Hindlimb muscle (tissue), 1 donor: ENCODE measurements around the gene PRKCD. TPM values are rescaled to one million over a fixed set of nuclear protein-coding genes. Genes with fewer than 3 reads are reported as not detected.

Experiments
- DNase-seq: peaks from one replicate; pipeline ENCODE4 v3.0.0-alpha.2; 2013
- polyA plus RNA-seq: library from polyadenylated mRNA; unstranded; fragments of 120-200 nt; gene quantifications from one replicate; pipeline ENCODE4 v1.2.1, GENCODE V29; 2013; ENCODE audit not compliant: insufficient read length

PRKCD gene
- 8.2 TPM for polyA plus RNA-seq

GRCh38 chr3:53160660-53161449, at the start of gene PRKCD:
PRKCD (plus strand) TSS chr3:53161209; CDS start chr3:53178423, 17,214 bp downstream.
- DNase-seq, result peak; percentile 70

- no peak for DNase-seq
These were observed 49.2 kb upstream of the PRKCD start for GRCh38 chr3:53111822-53112221.

GRCh38 chr3:53113293-53114010, 47.6 kb upstream of the PRKCD start:
- no peak for DNase-seq

- peak; percentile 81 for DNase-seq
These were observed 47.0 kb upstream of the PRKCD start for GRCh38 chr3:53114011-53114400.

- DNase-seq, result no peak
These were observed 46.5 kb upstream of the PRKCD start for GRCh38 chr3:53114412-53115074.

GRCh38 chr3:53116956-53117355, 44.1 kb upstream of the PRKCD start:
- DNase-seq, result no peak

GRCh38 chr3:53120336-53120735, 40.7 kb upstream of the PRKCD start:
- no peak for DNase-seq

GRCh38 chr3:53122255-53122932, 38.6 kb upstream of the PRKCD start:
- no peak for DNase-seq

- DNase-seq, result no peak
These were observed 38.1 kb upstream of the PRKCD start for GRCh38 chr3:53122933-53123305.

- no peak for DNase-seq
These were observed 37.5 kb upstream of the PRKCD start for GRCh38 chr3:53123510-53123909.

- no peak for DNase-seq
These were observed 37.1 kb upstream of the PRKCD start for GRCh38 chr3:53123953-53124352.

- DNase-seq, result no peak
These were observed 34.4 kb upstream of the PRKCD start for GRCh38 chr3:53126601-53127000.

GRCh38 chr3:53129344-53129743, 31.7 kb upstream of the PRKCD start:
- DNase-seq, result no peak

- DNase-seq, result peak; percentile 97
These were observed 30.6 kb upstream of the PRKCD start, which contains the start of gene RFT1 for GRCh38 chr3:53130179-53131061. RFT1 (minus strand) TSS chr3:53130435; CDS start chr3:53130400, 35 bp downstream.

- DNase-seq, result no peak
These were observed 29.9 kb upstream of the PRKCD start for GRCh38 chr3:53131096-53131495.

- no peak for DNase-seq
These were observed 28.7 kb upstream of the PRKCD start for GRCh38 chr3:53132347-53132746.

GRCh38 chr3:53134631-53135232, 26.3 kb upstream of the PRKCD start:
- DNase-seq, result peak; percentile 28

- no peak for DNase-seq
These were observed 23.8 kb upstream of the PRKCD start for GRCh38 chr3:53137221-53137620.

- DNase-seq, result no peak
These were observed 23.1 kb upstream of the PRKCD start for GRCh38 chr3:53137835-53138446.

- no peak for DNase-seq
These were observed 20.8 kb upstream of the PRKCD start for GRCh38 chr3:53139906-53140846.
